OCI-LY7 (cell line): ENCODE data around the gene JPH2. TPM values are rescaled to one million over a fixed set of nuclear protein-coding genes. Genes with fewer than 3 reads are reported as not detected.

Source experiments
- BruUV-seq: library from RNA; stranded (reverse); fragments of 400-500 nt; replicated peaks from 2 replicates; lab custom pipeline; 2021; lab: Mats Ljungman, UMichigan
- CTCF ChIA-PET: fragments of 300-600 bp; sonication (Branson Sonifier 250); formaldehyde crosslinking; loops from one replicate; lab custom pipeline; 2022; ENCODE audit warnings: antibody characterized with exemption; ENCODE audit not compliant: unreplicated experiment; lab: Charles Lee
- POLR2A ChIA-PET: fragments of 300-600 bp; sonication (Branson Sonifier 250); formaldehyde crosslinking; loops from one replicate; lab custom pipeline; 2022; ENCODE audit warnings: antibody characterized with exemption; lab: Charles Lee
- DNase-seq: peaks from one replicate; pipeline ENCODE4 v3.0.0-alpha.2; 2015; ENCODE audit warnings: low spot score
- H2AFZ ChIP-seq: fragments of 200-600 bp; sonication (generic), shearing (Covaris generic); 2 replicates; pipeline ENCODE4 v1.6.1; 2014; ENCODE audit warnings: mild to moderate bottlenecking, antibody characterized with exemption, low read length, moderate library complexity
- H3K27ac ChIP-seq: fragments of 200-600 bp; sonication (generic); 2 replicates; pipeline ENCODE4 v1.5.1; 2014; ENCODE audit warnings: mixed run types, low read depth, mild to moderate bottlenecking, moderate library complexity, low read length, inconsistent platforms; ENCODE audit not compliant: poor library complexity, severe bottlenecking
- H3K36me3 ChIP-seq: fragments of 200-600 bp; sonication (generic); 2 replicates; pipeline ENCODE4 v1.6.1; 2014; ENCODE audit warnings: mild to moderate bottlenecking, antibody characterized with exemption, low read length, moderate library complexity, mixed read lengths; ENCODE audit not compliant: insufficient read depth
- H3K4me1 ChIP-seq: fragments of 200-600 bp; sonication (generic); 2 replicates; pipeline ENCODE4 v1.5.1; 2014; ENCODE audit warnings: mild to moderate bottlenecking, low read length; ENCODE audit not compliant: insufficient read depth, poor library complexity, severe bottlenecking
- H3K4me2 ChIP-seq: fragments of 200-600 bp; sonication (generic); 2 replicates; pipeline ENCODE4 v1.6.1; 2014; ENCODE audit warnings: mild to moderate bottlenecking, low read length
- H3K4me3 ChIP-seq: fragments of 200-600 bp; sonication (generic); 2 replicates; pipeline ENCODE4 v1.5.1; 2014; ENCODE audit warnings: mild to moderate bottlenecking, low read depth, low read length; ENCODE audit not compliant: poor library complexity, severe bottlenecking
- H3K79me2 ChIP-seq: fragments of 200-600 bp; sonication (generic); 2 replicates; pipeline ENCODE4 v1.6.1; 2016; ENCODE audit warnings: low read depth, mild to moderate bottlenecking, low read length, moderate library complexity, mixed read lengths; ENCODE audit not compliant: insufficient read depth
- H3K9me2 ChIP-seq: fragments of 200-600 bp; sonication (generic); 2 replicates; pipeline ENCODE4 v1.6.1; 2016; ENCODE audit warnings: mild to moderate bottlenecking, low read length, mixed read lengths; ENCODE audit not compliant: insufficient read depth
- H3K9me3 ChIP-seq: fragments of 200-600 bp; sonication (generic); 2 replicates; pipeline ENCODE4 v1.6.1; 2014; ENCODE audit warnings: mild to moderate bottlenecking, mixed run types, low read length, mixed read lengths
- H4K20me1 ChIP-seq: fragments of 200-600 bp; sonication (generic); 2 replicates; pipeline ENCODE4 v1.6.1; 2014; ENCODE audit warnings: mild to moderate bottlenecking, antibody characterized with exemption, low read length, moderate library complexity, mixed read lengths; ENCODE audit not compliant: insufficient read depth
- CTCF ChIP-seq: fragments of 200-600 bp; sonication (generic); conservative IDR thresholded peaks from 2 replicates; pipeline ENCODE4 v1.5.1; 2014; ENCODE audit warnings: mild to moderate bottlenecking, antibody characterized with exemption, low read length, moderate library complexity, mixed read lengths
- EZH2phosphoT487 ChIP-seq: fragments of 200-600 bp; sonication (generic); IDR thresholded peaks from 2 replicates; pipeline ENCODE4 v1.6.1; 2018; ENCODE audit warnings: low read depth, borderline replicate concordance, mild to moderate bottlenecking, mixed run types, antibody characterized with exemption, low read length, moderate library complexity, mixed read lengths
- intact Hi-C: fragments of 100-400 bp; cut with micrococcal nuclease; formaldehyde crosslinking; loops from one replicate; pipeline ENCODE4 v1.10.0; 2022; ENCODE audit not compliant: unreplicated experiment
- total RNA-seq, 2 experiments: library from RNA; depleted of rRNA in 1 of 2; stranded (reverse); fragments of >200 nt in 1 of 2; shearing (Covaris generic) in 1 of 2; gene quantifications; 2 replicates each; pipeline ENCODE4 v1.2.3, GENCODE V29; 2014 to 2022

The JPH2 gene
- total RNA-seq, 2 experiments from 2014 or later = not detected

GRCh38 chr20:44093249-44093582 is 93.8 kb downstream of the JPH2 start:
- no peak overlapping the region for H2AFZ ChIP-seq
- H3K9me3 ChIP-seq = no peaks in the 10 kb centered on the region
- H3K36me3 ChIP-seq = no peaks in the 10 kb centered on the region
- intact Hi-C loops = no loop called here
- CTCF ChIA-PET = no interaction called here
- DNase-seq = no peak
- H4K20me1 ChIP-seq = no peaks in the 10 kb centered on the region
- POLR2A ChIA-PET = no interaction called here
- H3K79me2 ChIP-seq = no peaks in the 10 kb centered on the region
- H3K9me2 ChIP-seq = no peaks in the 10 kb centered on the region
- TF ChIP-seq EZH2phosphoT487 = no peak
- TF ChIP-seq CTCF = peak; percentile 48; the same call in 1 of the 2 replicates
- H3K27ac ChIP-seq = no peak overlapping the region
- H3K4me1 ChIP-seq = no peaks in the 10 kb centered on the region
- no peak overlapping the region for H3K4me2 ChIP-seq
- no TSS peak for BruUV-seq
- no peak overlapping the region for H3K4me3 ChIP-seq

DNA sequence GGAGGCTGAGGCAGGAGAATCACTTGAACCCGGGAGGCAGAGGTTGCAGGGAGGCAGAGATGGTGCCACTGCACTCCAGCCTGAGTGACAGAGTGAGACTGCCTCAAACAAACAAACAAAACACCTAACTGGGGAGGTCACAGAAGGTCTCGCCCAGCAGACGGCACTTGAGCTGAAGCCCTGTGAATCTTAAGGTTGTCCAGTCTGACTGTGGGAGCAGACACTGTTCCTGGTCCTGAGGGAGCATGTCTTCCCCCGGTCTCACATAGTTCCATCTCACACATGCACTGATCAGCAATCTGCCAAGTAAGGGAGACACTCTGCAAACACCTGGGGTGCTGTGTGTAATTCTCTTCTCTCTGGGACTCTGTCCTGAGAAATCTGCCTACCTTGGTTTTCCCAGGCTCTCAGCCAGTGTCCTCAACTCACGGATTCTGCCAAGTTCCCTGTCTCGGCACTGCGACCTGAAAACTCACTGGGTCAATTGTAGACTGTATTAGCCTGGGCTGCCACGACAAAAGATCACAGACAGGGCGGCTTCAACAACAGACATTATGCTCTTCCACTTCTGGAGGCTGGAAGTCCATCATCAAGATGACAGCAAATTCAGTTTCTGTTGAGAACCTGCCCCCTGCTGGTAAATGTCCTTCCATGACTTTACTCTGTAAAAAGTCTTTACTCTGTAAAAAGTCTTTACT is 94.3 kb downstream of the JPH2 start:
- BruUV-seq = no TSS peak
- no peak for TF ChIP-seq EZH2phosphoT487
- peak; percentile 81 for TF ChIP-seq CTCF
- CTCF ChIA-PET = no interaction called here
- Histone ChIP-seq H3K36me3 (no peaks in the 10 kb centered on the region), H3K27ac (no peak overlapping the region), H3K4me3 (no peak overlapping the region), H4K20me1 (no peaks in the 10 kb centered on the region), H3K9me2 (no peaks in the 10 kb centered on the region), H3K4me2 (no peak overlapping the region), H3K4me1 (no peaks in the 10 kb centered on the region), H2AFZ (no peak overlapping the region), H3K79me2 (no peaks in the 10 kb centered on the region), H3K9me3 (no peaks in the 10 kb centered on the region)
- intact Hi-C loops = no loop called here
- peak; percentile 58 for DNase-seq
- POLR2A ChIA-PET = no interaction called here

DNA sequence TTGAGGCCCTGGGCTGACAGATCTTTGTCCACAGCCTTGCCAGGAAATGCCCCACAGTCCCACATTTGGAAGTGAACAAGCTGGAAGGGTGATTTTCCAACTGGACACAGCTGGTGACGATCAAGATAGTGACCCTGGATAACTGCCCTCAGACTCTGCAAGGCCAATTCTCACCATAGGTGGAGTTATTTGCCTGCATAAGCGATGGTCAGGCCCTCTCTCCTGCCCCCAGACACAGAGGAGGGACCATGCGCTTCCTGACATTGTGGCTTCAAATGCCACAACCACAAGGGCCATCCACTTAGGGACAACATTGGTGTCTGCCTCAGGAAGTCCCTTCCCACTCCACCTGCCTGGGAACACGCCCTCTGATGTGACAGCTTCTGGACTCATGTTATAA is 96.0 kb downstream of the JPH2 start:
- ChIA-PET POLR2A (no interaction called here), CTCF (no interaction called here)
- TF ChIP-seq CTCF = no peak
- no peak for TF ChIP-seq EZH2phosphoT487
- no peaks in the 10 kb centered on the region for H3K79me2 ChIP-seq
- H3K36me3 ChIP-seq = no peaks in the 10 kb centered on the region
- H3K4me1 ChIP-seq = no peaks in the 10 kb centered on the region
- H4K20me1 ChIP-seq = no peaks in the 10 kb centered on the region
- no TSS peak for BruUV-seq
- H3K9me2 ChIP-seq = no peaks in the 10 kb centered on the region
- DNase-seq = no peak
- H3K9me3 ChIP-seq = no peaks in the 10 kb centered on the region
- intact Hi-C loops = no loop called here
- no peak overlapping the region for H3K4me2 ChIP-seq
- no peak overlapping the region for H3K27ac ChIP-seq
- no peak overlapping the region for H3K4me3 ChIP-seq
- H2AFZ ChIP-seq = no peak overlapping the region
